Ascending aorta (tissue), 2 donors: Measurements from ENCODE around the gene CHTF8. TPM values are rescaled to one million over a fixed set of nuclear protein-coding genes. Genes with fewer than 3 reads are reported as not detected.

Experiments used
- DNase-seq, 2 donors: peaks; one replicate each; pipeline ENCODE4 v3.0.0-alpha.2; 2019; ENCODE audit warnings: low spot score in 2 of 2
- H3K27ac ChIP-seq, 2 donors: fragments of 200-600 bp; sonication (generic); one replicate each; pipeline ENCODE4 v1.5.1; 2016 to 2017; ENCODE audit warnings: mild to moderate bottlenecking in 1 of 2
- H3K27me3 ChIP-seq: fragments of 200-600 bp; sonication (generic); one replicate; pipeline ENCODE4 v1.5.1; 2017
- H3K36me3 ChIP-seq, 2 donors: fragments of 200-600 bp; sonication (generic); one replicate each; pipeline ENCODE4 v1.5.1; 2016
- H3K4me1 ChIP-seq, 2 donors: fragments of 200-600 bp; sonication (generic); one replicate each; pipeline ENCODE4 v1.5.1; 2016 to 2017; ENCODE audit warnings: mild to moderate bottlenecking in 1 of 2
- H3K4me3 ChIP-seq, 2 donors: fragments of 200-600 bp; sonication (generic); one replicate each; pipeline ENCODE4 v1.5.1; 2016 to 2017; ENCODE audit warnings: mild to moderate bottlenecking in 1 of 2
- H3K9me3 ChIP-seq, 2 donors: fragments of 200-600 bp; sonication (generic); one replicate each; pipeline ENCODE4 v1.5.1; 2016
- intact Hi-C: fragments of 100-400 bp; cut with DNase I; formaldehyde crosslinking; loops from one replicate; pipeline ENCODE4 v1.15.1; 2023
- total RNA-seq: library from RNA; depleted of rRNA; stranded (reverse); fragments of >200 nt; gene quantifications from one replicate; pipeline ENCODE4 v1.1.0, GENCODE V29; 2016
- TF ChIP-seq, protein P1 (sequence below), 3 experiments: fragments of 200-600 bp in 2 of 3; fragments of 450-650 bp in 1 of 3; sonication (generic) in 2 of 3; IDR thresholded peaks; one replicate each; pipeline ENCODE4 v1.5.1; 2016 to 2019; ENCODE audit warnings: antibody characterized with exemption in 3 of 3, mild to moderate bottlenecking in 1 of 3, moderate library complexity in 1 of 3

Gene CHTF8
- total RNA-seq, 1 donor from 2014 or later = 41.3 TPM

DNA sequence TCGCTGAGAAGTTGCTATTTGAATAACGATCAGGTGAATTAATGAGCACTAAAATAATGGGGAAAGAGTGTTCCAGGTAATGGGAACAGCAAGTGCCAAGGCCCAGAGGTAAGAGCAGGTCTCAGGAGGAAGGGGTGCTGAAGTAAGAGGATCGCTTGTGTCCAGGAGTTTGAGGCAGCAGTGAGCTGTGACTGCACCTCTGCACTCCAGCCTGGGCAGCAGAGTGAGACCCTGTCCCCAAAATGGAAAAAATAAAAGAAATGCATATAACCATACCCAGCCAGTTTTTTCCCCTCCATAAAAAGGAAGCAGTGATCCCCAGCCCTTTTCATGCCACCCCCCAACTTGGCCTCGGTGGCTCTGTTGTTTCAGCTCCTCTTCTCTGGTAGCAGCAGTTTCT lies 43.7 kb downstream of the CHTF8 start:
- peaks cover 5 to 15% of the 10 kb centered on the region in 2 donors for H3K36me3 ChIP-seq
- intact Hi-C loops = no loop called here
- H3K9me3 ChIP-seq = no peaks in the 10 kb centered on the region
- TF ChIP-seq, protein P1, sequence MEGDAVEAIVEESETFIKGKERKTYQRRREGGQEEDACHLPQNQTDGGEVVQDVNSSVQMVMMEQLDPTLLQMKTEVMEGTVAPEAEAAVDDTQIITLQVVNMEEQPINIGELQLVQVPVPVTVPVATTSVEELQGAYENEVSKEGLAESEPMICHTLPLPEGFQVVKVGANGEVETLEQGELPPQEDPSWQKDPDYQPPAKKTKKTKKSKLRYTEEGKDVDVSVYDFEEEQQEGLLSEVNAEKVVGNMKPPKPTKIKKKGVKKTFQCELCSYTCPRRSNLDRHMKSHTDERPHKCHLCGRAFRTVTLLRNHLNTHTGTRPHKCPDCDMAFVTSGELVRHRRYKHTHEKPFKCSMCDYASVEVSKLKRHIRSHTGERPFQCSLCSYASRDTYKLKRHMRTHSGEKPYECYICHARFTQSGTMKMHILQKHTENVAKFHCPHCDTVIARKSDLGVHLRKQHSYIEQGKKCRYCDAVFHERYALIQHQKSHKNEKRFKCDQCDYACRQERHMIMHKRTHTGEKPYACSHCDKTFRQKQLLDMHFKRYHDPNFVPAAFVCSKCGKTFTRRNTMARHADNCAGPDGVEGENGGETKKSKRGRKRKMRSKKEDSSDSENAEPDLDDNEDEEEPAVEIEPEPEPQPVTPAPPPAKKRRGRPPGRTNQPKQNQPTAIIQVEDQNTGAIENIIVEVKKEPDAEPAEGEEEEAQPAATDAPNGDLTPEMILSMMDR (IDR thresholded peaks at IDR 0.05) = no peak
- H3K27ac ChIP-seq = no peak overlapping the region
- H3K4me1 ChIP-seq = no peaks in the 10 kb centered on the region
- no peak for DNase-seq
- H3K27me3 ChIP-seq = no peaks in the 10 kb centered on the region
- H3K4me3 ChIP-seq = no peak overlapping the region

DNA sequence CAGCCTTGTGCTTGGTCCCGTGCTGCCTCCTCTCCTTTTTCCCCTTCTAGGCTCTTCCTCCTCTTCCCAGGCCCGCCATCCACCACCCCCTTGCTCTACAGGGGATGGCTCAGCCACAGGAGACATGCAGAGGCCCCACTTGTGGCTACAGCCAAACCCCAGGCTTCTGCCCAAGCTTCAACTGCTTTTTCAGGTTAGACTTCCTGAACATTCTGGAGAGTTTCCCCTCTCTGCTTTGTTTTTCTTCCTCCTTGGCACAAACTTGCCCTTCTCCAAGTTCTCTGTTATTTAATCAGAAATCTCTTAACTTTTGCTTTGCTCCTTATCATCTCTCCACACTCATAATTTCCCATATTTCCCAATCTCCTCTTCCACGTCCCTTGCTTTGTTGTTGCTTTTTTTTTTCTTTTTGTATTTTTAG lies 45.2 kb downstream of the CHTF8 start:
- Histone ChIP-seq H3K4me1 (no peaks in the 10 kb centered on the region), H3K9me3 (no peaks in the 10 kb centered on the region), H3K4me3 (no peak overlapping the region), H3K27ac (no peak overlapping the region), H3K27me3 (no peaks in the 10 kb centered on the region), H3K36me3 (peaks cover 5 to 19% of the 10 kb centered on the region in 2 donors)
- no peak for DNase-seq
- intact Hi-C loops = no loop called here
- TF ChIP-seq, protein P1 (IDR thresholded peaks at IDR 0.05) = no peak

DNA sequence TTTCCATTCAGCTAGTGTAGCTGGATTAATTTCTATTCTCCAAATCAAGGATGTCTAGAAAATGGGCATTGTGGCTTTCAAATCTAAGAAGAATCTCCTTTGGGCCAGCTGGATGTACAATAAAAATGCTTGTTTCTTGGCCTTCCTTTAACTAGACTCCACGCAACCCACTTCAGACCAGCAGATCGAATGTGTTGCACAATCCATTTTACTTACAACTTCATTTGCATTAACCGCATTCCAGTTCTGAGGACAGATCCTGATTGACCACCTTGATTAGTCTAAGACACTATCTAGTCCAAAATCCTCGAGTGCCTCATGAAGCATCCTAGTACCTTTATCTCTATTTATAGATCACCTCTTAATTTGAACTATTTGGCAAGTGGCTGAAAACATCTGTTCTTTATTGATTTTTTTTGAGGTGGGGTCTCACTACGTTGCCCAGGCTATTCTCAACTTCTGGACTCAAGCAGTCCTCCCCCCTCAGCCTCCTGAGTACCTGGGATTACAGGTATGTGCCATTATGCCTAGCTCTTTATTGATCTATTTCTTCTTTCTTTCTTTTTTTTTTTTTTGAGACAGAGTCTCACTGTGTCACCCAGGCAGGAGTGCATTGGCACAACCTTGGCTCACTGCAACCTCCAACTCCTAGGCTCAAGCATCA lies 47.2 kb downstream of the CHTF8 start:
- intact Hi-C loops = no loop called here
- Histone ChIP-seq H3K4me3 (no peak overlapping the region), H3K27me3 (no peaks in the 10 kb centered on the region), H3K36me3 (peaks cover 5 to 19% of the 10 kb centered on the region in 2 donors), H3K9me3 (no peaks in the 10 kb centered on the region), H3K27ac (no peak overlapping the region), H3K4me1 (no peaks in the 10 kb centered on the region)
- TF ChIP-seq, protein P1 (IDR thresholded peaks at IDR 0.05) = no peak
- no peak for DNase-seq

- Histone ChIP-seq H3K4me3 (no peak overlapping the region), H3K27me3 (no peaks in the 10 kb centered on the region), H3K4me1 (no peaks in the 10 kb centered on the region), H3K36me3 (peaks cover 5 to 19% of the 10 kb centered on the region in 2 donors), H3K27ac (no peak overlapping the region), H3K9me3 (no peaks in the 10 kb centered on the region)
- DNase-seq = no peak
- TF ChIP-seq, protein P1 (IDR thresholded peaks at IDR 0.05) = no peak
- intact Hi-C loops = no loop called here
These were observed 48.1 kb downstream of the CHTF8 start for GRCh38 chr16:69084289-69084688.

GRCh38 chr16:69083306-69083941 lies 49.0 kb downstream of the CHTF8 start:
- H3K27ac ChIP-seq = no peak overlapping the region
- peaks cover 5 to 19% of the 10 kb centered on the region in 2 donors for H3K36me3 ChIP-seq
- intact Hi-C loops = no loop called here
- no peak overlapping the region for H3K4me3 ChIP-seq
- H3K4me1 ChIP-seq = no peaks in the 10 kb centered on the region
- TF ChIP-seq, protein P1 (IDR thresholded peaks at IDR 0.05) = no peak
- no peak for DNase-seq
- no peaks in the 10 kb centered on the region for H3K9me3 ChIP-seq
- no peaks in the 10 kb centered on the region for H3K27me3 ChIP-seq
